Measurements from ENCODE around the gene COBLL1.

COBLL1 gene

DNA sequence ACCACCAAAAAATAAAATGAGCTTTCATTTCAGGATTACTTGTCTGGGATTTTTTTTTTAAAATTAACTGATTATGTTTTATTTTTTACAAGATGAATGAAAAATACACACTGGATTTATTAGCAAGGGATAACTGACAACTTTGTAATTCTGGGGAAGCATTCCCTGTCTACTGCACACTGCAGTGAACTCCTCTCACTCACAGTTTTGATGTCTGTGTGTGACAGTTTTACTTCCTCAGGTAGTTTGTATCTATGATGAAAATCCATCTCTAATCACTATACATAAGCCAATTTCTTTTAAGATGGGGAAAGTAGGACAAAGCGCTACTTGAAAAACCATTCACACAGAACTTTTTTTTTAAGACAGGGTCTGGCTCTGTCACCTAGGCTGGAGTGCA, 94.5 kb downstream of the COBLL1 start:
- TF ChIP-seq, protein P1, sequence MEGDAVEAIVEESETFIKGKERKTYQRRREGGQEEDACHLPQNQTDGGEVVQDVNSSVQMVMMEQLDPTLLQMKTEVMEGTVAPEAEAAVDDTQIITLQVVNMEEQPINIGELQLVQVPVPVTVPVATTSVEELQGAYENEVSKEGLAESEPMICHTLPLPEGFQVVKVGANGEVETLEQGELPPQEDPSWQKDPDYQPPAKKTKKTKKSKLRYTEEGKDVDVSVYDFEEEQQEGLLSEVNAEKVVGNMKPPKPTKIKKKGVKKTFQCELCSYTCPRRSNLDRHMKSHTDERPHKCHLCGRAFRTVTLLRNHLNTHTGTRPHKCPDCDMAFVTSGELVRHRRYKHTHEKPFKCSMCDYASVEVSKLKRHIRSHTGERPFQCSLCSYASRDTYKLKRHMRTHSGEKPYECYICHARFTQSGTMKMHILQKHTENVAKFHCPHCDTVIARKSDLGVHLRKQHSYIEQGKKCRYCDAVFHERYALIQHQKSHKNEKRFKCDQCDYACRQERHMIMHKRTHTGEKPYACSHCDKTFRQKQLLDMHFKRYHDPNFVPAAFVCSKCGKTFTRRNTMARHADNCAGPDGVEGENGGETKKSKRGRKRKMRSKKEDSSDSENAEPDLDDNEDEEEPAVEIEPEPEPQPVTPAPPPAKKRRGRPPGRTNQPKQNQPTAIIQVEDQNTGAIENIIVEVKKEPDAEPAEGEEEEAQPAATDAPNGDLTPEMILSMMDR (conservative IDR thresholded peaks at IDR 0.05) = no peak
- no peak overlapping the region for H3K27ac ChIP-seq

DNA sequence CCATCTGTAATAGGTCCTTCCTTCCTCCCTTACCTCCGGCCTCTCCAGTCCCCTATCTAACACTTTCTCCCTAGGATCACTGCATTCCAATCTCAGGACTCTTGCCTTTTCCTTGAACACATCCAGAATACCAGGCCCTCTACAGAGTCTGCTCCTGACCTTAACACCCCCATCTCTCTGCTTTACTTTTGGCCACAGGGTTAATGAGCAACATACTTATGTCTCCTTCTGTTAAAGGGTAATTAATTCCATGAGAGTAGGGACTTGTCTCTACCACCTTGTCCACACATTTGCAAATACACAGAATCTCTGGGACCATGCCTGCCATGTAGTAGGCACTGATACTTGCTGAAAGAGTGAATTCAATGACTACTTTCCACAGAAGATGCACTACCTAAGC, 94.9 kb downstream of the COBLL1 start:
- TF ChIP-seq, protein P1 (conservative IDR thresholded peaks at IDR 0.05) = no peak
- H3K27ac ChIP-seq = no peak overlapping the region

DNA sequence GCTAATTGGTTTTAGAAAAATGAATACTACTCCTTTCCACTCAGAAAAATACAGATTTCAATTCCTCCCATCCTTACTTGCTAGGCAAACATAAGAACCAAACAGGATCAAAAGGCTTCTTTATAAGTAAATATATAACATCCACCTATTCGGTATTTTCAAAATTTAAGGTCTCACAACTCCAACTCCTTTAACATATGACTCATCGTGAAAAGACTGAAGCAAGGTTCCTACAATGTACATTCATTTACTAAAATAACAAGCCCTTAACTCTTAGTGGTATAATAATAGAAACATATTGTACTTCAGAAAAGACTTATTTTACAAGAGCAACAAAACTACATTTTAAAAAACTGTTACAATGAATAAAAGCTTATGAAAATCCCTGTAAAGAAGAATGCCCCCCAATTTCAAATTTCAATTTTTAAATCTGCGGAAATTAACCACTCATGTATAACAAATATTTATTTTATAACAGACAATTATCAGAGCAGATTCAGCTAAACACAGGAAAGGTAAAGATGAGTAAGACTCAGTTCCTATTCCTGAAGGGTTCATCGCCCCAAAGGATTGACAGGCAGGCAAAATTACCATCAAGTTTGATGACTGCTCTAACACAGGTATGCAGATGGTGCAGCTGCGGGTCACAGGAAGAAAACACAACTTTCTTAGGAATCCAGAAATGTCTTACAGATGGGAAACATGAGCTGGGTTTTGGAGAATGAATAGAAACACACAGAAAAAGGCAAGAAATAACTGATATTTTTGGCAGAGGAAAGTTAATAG, 96.4 kb downstream of the COBLL1 start:
- no peak overlapping the region for H3K27ac ChIP-seq
- TF ChIP-seq, protein P1 (conservative IDR thresholded peaks at IDR 0.05) = no peak

DNA sequence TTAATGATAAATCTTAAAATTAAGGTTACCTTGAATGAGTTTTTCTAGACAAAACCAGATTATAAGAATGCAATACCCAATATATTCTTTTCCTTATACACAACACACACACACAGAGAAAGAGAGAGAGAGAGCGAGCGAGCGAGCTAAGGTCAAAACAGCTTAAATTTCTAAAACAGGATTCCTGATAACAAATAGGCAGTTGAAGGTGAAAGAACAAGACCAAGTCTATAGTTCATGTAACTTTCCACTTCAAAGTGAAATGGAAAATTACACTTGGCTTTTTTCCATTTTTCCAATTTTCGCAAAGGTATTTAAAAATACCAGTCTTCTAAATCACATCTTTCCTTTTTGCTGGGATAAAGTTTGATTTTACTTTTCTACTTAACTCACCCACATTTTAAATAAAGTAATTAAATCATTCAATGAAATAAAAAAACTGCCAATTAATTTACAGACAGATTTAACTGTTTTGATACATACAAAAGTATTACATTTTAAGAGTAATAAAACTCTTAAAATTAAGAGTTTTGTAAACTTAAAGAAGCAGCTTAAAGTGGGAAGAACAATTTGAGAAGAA, 98.8 kb downstream of the COBLL1 start:
- TF ChIP-seq, protein P1 (conservative IDR thresholded peaks at IDR 0.05) = no peak
- no peak overlapping the region for H3K27ac ChIP-seq

DNA sequence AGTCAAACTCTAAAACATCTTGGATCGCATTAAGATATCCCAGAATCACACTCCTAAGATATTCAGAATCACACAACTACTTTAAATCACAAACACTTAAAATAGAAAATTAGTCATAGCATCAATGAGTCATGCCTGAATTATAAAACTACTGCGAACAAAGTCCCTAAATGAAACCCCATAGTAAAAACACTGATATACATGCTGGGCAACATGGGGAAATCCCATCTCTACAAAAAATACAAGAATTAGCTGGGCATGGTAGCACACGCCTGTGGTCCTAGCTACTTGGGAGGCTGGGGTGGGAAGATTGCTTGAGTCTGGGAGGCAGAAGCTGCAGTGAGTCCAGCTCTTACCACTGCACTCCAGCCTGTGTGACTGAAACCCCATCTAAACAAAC, 101.7 kb downstream of the COBLL1 start:
- TF ChIP-seq, protein P1 (conservative IDR thresholded peaks at IDR 0.05) = no peak

DNA sequence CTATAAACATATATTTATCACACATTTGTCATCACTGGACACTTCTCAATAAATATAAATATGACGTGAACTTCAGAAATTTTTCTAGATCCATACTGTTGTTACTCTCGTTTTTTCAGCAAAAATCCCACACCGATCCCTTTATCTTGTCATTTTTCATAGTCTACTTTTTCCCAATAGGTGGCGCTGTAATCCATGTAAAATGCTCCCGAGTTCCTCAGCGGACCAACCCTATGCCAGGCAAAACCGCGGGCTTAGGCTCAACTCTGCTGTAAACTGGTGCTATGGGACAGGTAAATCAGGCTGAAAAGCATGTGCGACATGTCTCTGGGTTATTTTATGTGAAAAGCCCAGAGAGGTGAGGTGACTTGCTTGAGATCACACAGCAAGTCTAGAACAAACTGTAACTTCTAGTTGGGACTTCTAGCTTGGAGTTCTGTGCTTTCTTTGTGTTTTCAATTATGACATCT, 104.0 kb downstream of the COBLL1 start:
- H3K27ac ChIP-seq = peak overlapping the region; percentile 27
- TF ChIP-seq, protein P1 (conservative IDR thresholded peaks at IDR 0.05) = peak; percentile 74

More for the DNA sequence above, 101.7 kb downstream of the COBLL1 start:
- H3K27ac ChIP-seq = no peak overlapping the region

DNA sequence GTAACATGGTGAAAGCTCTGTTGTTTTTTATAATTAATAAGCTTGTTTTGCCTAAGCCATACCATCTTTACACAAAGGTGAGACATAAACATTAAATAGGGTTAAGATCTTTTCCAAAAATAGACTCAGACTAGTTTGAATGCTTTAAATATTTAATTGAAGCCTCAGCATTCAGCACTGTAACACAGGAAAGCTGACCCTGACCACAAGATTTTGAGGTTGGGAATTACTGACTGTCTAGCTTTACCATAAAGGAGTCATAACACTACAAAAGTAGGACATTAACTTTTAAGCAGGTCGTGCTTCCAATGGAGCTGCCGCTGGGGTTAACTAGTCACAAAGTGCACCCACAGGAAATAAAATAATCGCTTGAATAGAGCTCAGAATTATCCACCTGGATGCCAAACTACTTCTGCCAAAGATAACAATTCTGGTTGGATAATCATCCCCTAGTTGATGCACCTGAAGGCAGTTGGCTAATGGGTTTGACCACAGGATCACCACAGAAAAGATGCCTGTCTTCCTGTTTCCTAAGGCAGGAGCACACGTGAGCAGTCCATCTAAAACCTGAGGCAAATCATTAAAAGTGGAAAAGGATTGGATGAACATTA, 106.2 kb downstream of the COBLL1 start:
- TF ChIP-seq, protein P1 (conservative IDR thresholded peaks at IDR 0.05) = no peak
- peak overlapping the region; percentile 27 for H3K27ac ChIP-seq
